Smooth muscle cell (in vitro differentiated cells): ENCODE results near the gene C6orf89. TPM values are rescaled to one million over a fixed set of nuclear protein-coding genes. Genes with fewer than 3 reads are reported as not detected.

Experiments used
- DNase-seq: peaks from one replicate; lab custom pipeline; 2025; ENCODE audit not compliant: unreplicated experiment; lab: John Stamatoyannopoulos, UW
- H2AFZ ChIP-seq: fragments of 200-600 bp; sonication (generic); 2 replicates; pipeline ENCODE4 v1.6.0; 2016; ENCODE audit warnings: antibody characterized with exemption, low read depth, mild to moderate bottlenecking
- H3F3A ChIP-seq: fragments of 200-600 bp; sonication (generic); 2 replicates; pipeline ENCODE4 v1.6.0; 2017; ENCODE audit warnings: antibody characterized with exemption, low read depth
- H3K27ac ChIP-seq: fragments of 200-600 bp; sonication (generic); 2 replicates; pipeline ENCODE4 v1.5.1; 2016; ENCODE audit warnings: low read depth, mild to moderate bottlenecking
- H3K27me3 ChIP-seq: fragments of 200-600 bp; sonication (generic); 2 replicates; pipeline ENCODE4 v1.6.1; 2016; ENCODE audit warnings: low read depth, mild to moderate bottlenecking
- H3K36me3 ChIP-seq: fragments of 200-600 bp; sonication (generic); 2 replicates; pipeline ENCODE4 v1.5.1; 2016; ENCODE audit warnings: low read depth
- H3K4me1 ChIP-seq: fragments of 200-600 bp; sonication (generic); 2 replicates; pipeline ENCODE4 v1.5.1; 2016; ENCODE audit warnings: low read depth
- H3K4me2 ChIP-seq: fragments of 200-600 bp; sonication (generic); 2 replicates; pipeline ENCODE4 v1.6.0; 2016; ENCODE audit warnings: mild to moderate bottlenecking
- H3K4me3 ChIP-seq: fragments of 200-600 bp; sonication (generic); 2 replicates; pipeline ENCODE4 v1.5.1; 2016; ENCODE audit warnings: mild to moderate bottlenecking
- H3K79me2 ChIP-seq: fragments of 200-600 bp; sonication (generic); 2 replicates; pipeline ENCODE4 v1.6.0; 2016; ENCODE audit warnings: low read depth, mild to moderate bottlenecking
- H3K9ac ChIP-seq: fragments of 200-600 bp; sonication (generic); 2 replicates; pipeline ENCODE4 v1.6.0; 2016; ENCODE audit warnings: low read depth
- H3K9me3 ChIP-seq: fragments of 200-600 bp; sonication (generic); replicated peaks from 2 replicates; pipeline ENCODE4 v1.5.1; 2016; ENCODE audit warnings: low read depth
- H4K20me1 ChIP-seq: fragments of 200-600 bp; sonication (generic); 2 replicates; pipeline ENCODE4 v1.6.0; 2016; ENCODE audit warnings: low read depth
- WGBS: methylation state at CpG from one replicate; pipeline ENCODE4 v1.1.7; 2016; ENCODE audit warnings: low lambda C conversion rate; 5-methylcytosine and 5-hydroxymethylcytosine counted together
- polyA plus RNA-seq: library from polyadenylated mRNA; unstranded; fragments of >200 nt; fragmentation: Nextera tagmentation; extraction: Ambion mirVana; gene quantifications from 2 replicates; pipeline ENCODE4 v1.2.1, GENCODE V29; 2016
- total RNA-seq: library from RNA; depleted of rRNA; stranded (reverse); fragments of >200 nt; gene quantifications from 2 replicates; pipeline ENCODE4 v1.2.3, GENCODE V29; 2014
- TF ChIP-seq, protein P1 (sequence below): fragments of 200-600 bp; sonication (generic); IDR thresholded peaks from 2 replicates; pipeline ENCODE4 v1.5.1; 2017; ENCODE audit warnings: borderline replicate concordance, mild to moderate bottlenecking, antibody characterized with exemption; ENCODE audit not compliant: insufficient read depth, poor library complexity, severe bottlenecking

The C6orf89 gene
- total and polyA plus RNA-seq, 2 experiments from 2014 or later: 44.6 to 45.7 TPM

DNA sequence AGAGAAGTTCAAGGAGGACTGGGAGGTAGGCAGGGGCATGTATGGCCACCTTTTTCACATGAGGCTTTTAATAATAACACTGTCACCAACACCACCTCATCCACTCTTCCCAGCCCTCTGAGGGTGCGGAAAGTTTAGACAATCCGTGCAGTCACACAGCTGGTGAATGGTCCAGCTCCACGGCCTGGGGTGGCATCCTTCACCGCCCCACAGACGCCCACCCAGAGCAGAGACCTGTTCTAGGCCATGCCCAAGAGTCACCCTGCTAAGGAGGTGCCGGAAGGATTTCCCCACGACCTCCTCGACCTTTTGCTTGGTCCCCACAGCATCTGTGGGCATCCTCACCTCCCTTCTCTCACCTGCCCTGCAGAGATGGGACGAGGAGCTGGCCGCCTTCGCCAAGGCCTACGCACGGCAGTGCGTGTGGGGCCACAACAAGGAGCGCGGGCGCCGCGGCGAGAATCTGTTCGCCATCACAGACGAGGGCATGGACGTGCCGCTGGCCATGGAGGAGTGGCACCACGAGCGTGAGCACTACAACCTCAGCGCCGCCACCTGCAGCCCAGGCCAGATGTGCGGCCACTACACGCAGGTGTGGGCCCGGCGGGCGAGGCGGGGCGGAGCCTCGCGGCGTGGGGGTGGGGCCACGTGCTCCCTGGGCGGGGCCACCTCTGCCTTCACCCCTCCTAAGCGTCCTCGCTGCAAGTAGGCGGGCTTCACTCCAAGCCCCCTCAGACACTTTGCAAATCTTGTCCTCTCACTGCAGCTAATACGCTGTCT, 73.2 kb downstream of the C6orf89 start:
- Histone ChIP-seq H3K4me1 (no peaks in the 10 kb centered on the region), H3K27me3 (no peaks in the 10 kb centered on the region), H3K36me3 (no peaks in the 10 kb centered on the region), H3K4me2 (no peak overlapping the region), H3F3A (no peaks in the 10 kb centered on the region), H3K27ac (no peak overlapping the region), H4K20me1 (no peaks in the 10 kb centered on the region), H3K9ac (no peak overlapping the region), H3K79me2 (no peaks in the 10 kb centered on the region), H3K4me3 (no peak overlapping the region), H2AFZ (no peak overlapping the region), H3K9me3 (no peaks in the 10 kb centered on the region)
- TF ChIP-seq, protein P1, sequence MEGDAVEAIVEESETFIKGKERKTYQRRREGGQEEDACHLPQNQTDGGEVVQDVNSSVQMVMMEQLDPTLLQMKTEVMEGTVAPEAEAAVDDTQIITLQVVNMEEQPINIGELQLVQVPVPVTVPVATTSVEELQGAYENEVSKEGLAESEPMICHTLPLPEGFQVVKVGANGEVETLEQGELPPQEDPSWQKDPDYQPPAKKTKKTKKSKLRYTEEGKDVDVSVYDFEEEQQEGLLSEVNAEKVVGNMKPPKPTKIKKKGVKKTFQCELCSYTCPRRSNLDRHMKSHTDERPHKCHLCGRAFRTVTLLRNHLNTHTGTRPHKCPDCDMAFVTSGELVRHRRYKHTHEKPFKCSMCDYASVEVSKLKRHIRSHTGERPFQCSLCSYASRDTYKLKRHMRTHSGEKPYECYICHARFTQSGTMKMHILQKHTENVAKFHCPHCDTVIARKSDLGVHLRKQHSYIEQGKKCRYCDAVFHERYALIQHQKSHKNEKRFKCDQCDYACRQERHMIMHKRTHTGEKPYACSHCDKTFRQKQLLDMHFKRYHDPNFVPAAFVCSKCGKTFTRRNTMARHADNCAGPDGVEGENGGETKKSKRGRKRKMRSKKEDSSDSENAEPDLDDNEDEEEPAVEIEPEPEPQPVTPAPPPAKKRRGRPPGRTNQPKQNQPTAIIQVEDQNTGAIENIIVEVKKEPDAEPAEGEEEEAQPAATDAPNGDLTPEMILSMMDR: no peak
- WGBS: 83% methylated on average over 44 of the region's 44 CpGs
- DNase-seq: no peak

DNA sequence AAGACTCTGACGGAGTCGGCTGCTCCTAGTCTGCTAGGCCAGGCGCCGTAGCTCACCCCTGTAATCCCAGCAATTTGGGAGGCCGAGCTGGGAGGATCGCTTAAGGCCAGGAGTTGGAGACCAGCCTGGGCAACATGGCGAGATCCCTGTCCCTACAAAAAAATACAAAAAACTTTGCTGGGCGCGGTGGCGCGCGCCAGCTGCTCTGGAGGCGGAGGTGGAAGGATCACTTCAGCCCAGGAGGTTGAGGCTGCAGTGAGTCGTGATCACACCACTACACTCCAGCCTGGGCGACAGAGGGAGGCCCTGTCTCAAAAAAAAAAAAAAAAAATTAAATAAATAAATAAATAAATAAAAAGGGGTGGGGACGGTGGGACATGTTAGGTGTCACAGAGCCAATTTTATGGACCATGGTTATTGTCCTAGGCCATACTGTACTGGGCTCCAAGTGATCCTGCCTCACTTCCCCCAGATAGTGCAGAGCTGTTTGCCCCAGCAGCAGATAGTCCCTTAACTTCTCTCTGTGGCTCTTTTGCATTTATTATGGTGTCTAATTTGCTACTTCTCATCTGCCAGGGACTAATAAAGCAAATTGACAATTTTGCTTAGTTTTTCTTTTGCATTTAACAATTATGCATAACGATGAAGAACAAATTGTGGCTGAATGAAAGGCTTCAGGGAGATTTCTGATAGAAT, 74.0 kb downstream of the C6orf89 start:
- Histone ChIP-seq H4K20me1 (no peaks in the 10 kb centered on the region), H3F3A (no peaks in the 10 kb centered on the region), H3K27ac (no peak overlapping the region), H3K4me1 (no peaks in the 10 kb centered on the region), H3K27me3 (no peaks in the 10 kb centered on the region), H3K9ac (no peak overlapping the region), H3K36me3 (no peaks in the 10 kb centered on the region), H3K79me2 (no peaks in the 10 kb centered on the region), H3K9me3 (no peaks in the 10 kb centered on the region), H2AFZ (no peak overlapping the region), H3K4me3 (no peak overlapping the region), H3K4me2 (no peak overlapping the region)
- TF ChIP-seq, protein P1: no peak
- 95% methylated on average over 17 of the region's 17 CpGs for WGBS
- DNase-seq: no peak

DNA sequence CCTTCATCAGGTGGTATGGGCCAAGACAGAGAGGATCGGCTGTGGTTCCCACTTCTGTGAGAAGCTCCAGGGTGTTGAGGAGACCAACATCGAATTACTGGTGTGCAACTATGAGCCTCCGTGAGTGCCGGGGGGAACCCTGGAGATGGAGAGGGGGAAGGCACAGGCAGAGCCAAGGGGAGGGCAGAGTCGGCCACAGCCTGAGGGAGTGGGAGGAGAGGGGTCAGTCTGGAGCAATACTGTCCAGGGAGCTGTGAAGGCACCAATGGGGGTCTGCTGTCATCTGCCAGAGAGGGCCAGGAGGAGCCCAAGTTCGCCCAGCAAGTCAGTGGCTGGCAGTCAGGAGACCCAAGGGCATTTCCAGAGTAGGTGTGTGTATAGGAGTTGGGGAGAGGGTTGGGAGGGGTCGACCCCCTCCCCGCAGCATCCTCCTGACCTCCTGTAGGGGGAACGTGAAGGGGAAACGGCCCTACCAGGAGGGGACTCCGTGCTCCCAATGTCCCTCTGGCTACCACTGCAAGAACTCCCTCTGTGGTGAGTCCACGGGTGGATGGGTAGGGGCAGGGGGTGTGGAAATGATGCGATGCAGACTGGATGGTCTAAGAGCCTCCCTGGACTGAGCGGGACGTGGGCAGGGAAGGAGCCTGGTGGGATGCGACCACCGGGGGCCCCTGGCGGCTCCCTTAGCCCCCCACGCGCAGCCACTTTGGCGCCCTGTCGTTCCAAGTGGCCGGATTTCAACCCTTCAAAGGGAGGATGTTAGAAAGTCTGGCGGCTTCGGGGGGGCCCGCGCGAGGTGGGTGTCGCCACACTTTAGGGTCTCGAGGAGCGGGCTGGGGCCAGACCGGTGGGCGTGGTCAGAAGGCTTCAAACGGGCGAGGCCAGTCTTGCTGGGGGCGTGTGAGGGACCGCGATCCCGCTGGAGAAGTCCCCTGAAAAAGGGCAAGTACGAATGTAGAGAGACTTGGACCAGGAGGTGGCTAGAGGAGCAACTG, 76.0 kb downstream of the C6orf89 start:
- H4K20me1 ChIP-seq: no peaks in the 10 kb centered on the region
- no peak overlapping the region for H3K9ac ChIP-seq
- TF ChIP-seq, protein P1: no peak
- H3F3A ChIP-seq: no peaks in the 10 kb centered on the region
- no peak overlapping the region for H3K4me3 ChIP-seq
- no peaks in the 10 kb centered on the region for H3K4me1 ChIP-seq
- no peak overlapping the region for H2AFZ ChIP-seq
- no peaks in the 10 kb centered on the region for H3K9me3 ChIP-seq
- H3K27ac ChIP-seq: no peak overlapping the region
- DNase-seq: no peak
- WGBS: 92% methylated on average over 40 of the region's 40 CpGs
- H3K79me2 ChIP-seq: no peaks in the 10 kb centered on the region
- H3K27me3 ChIP-seq: no peaks in the 10 kb centered on the region
- no peak overlapping the region for H3K4me2 ChIP-seq
- H3K36me3 ChIP-seq: no peaks in the 10 kb centered on the region
